Left renal cortex interstitium (tissue), 4 donors: ENCODE measurements around the gene SLC10A3. TPM values are rescaled to one million over a fixed set of nuclear protein-coding genes. Genes with fewer than 3 reads are reported as not detected.
A peak's percentile ranks its signal among the peaks of the same experiment; 100 is the strongest.

Experiments used
- DNase-seq, 4 donors: peaks; one replicate each; pipeline ENCODE4 v3.0.0-alpha.2; 2013; ENCODE audit warnings: low read depth in 4 of 4, low spot score in 2 of 4, missing footprints in 1 of 4
- polyA plus RNA-seq, 4 donors: library from polyadenylated mRNA; unstranded; fragments of 120-200 nt; gene quantifications; one replicate each; pipeline ENCODE4 v1.2.1, GENCODE V29; 2013; ENCODE audit not compliant: insufficient read length in 4 of 4

Gene SLC10A3
- polyA plus RNA-seq = 10 to 100 TPM; 18.3 to 25.0 (median 20.7) TPM

DNA sequence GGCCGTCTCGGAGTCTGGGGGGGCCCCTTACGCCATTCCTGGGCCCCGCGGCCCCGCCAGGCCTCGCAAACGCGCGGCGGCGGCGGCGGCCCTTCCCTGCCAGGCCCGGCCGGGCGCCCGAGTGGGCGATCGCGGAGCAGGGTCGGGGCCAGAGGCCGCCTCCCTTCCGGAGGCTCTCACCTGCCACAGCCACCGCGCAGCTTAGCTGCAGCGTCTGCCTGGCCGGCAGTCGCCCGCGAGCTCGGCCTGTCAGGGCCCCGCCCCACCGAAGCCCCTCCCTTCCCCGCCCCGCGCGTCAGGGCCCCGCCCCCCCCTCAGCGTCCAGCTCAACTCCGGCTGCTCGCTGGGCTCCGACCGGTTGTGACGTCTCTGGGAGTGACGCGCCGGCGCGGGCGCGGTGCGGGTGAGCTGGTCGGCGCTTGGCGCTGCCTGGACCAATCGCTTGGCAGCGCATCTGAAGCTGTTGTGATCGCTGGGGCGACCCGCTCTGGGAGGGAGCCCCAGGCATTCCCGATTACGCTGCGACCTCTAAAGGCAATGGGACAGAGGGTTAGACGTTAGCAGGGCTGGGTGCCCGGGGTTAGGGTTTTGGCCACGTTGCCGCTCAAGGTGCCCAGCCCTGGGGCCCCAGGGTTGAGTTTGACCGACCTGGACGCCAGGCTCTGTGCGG, at the start of gene SLC10A3:
Gene SLC10A3 (minus strand): TSS at position 216 of the 670 bp plus-strand sequence. CDS start 1,689 bp downstream, outside the sequence.
- DNase-seq = peak; percentile 48 to 77 (median 71)

- no peak for DNase-seq
These were observed 48.6 kb upstream of the SLC10A3 start for GRCh38 chrX:154539077-154539476.

DNA sequence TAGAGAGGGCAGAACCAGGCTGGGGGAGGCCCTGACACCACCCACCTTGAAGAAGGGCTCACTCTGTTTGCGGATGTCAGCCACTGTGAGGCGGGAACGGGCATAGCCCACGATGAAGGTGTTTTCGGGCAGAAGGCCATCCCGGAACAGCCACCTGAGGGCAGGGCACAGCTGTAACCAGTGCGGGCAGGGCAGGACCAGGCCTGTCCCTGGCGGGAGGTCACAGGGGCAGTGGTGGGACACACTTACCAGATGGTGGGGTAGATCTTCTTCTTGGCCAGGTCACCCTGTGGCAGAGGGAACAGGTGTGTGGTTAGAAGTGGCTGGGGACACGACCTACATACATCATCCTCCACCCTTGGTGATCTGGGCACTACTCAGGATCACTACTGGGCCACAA, 45.5 kb upstream of the SLC10A3 start:
- no peak for DNase-seq

GRCh38 chrX:154534526-154535322, 44.3 kb upstream of the SLC10A3 start:
- DNase-seq = no peak

- no peak for DNase-seq
These were observed 42.3 kb upstream of the SLC10A3 start for GRCh38 chrX:154532690-154533089.

GRCh38 chrX:154531626-154532025, 41.2 kb upstream of the SLC10A3 start:
- DNase-seq = no peak

DNA sequence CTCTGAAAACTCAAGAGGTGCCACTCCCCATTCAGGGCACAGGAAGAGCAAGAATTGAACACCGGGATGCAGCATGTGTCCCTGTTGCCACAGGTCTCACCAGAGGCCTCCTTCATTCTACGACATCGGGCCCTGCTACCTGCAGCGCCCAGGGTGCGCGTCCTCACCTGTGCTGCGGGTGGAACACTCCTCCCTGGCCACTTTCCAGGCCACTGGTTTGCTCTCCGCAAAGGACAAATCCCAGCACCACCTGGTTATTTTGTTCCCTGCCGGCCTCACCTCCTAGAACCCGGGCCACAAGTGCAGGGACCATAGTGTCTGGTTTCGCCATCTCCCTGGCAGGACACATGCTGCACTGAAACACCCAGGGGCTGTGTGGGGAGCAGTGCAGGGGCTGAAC, 39.9 kb upstream of the SLC10A3 start:
- DNase-seq = no peak

GRCh38 chrX:154529206-154529612, 38.8 kb upstream of the SLC10A3 start:
- no peak for DNase-seq

GRCh38 chrX:154526901-154527675, 36.7 kb upstream of the SLC10A3 start:
- peak in 2 of 4 donors; percentile 63 to 70 for DNase-seq

GRCh38 chrX:154525606-154526490, 35.4 kb upstream of the SLC10A3 start:
- no peak for DNase-seq

DNA sequence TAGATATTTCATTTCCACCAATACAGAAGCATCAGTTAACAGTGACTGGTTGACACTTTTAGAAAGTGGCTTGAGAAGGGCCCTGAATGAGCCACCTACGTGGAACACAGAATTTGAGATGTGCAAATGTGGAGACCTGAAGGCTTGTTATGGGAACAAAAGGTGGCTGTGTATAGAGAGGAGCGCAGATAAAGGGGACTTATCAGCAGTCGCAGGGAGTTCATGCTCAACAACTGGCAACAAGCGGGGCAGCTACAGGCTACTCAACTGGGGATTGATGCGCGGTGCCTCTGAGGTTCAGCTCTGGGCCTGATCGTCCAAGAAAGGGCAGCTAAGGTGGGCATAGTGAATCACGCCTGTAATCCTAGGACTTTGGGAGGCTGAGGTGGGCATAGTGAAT, 29.0 kb upstream of the SLC10A3 start:
- DNase-seq = no peak

DNA sequence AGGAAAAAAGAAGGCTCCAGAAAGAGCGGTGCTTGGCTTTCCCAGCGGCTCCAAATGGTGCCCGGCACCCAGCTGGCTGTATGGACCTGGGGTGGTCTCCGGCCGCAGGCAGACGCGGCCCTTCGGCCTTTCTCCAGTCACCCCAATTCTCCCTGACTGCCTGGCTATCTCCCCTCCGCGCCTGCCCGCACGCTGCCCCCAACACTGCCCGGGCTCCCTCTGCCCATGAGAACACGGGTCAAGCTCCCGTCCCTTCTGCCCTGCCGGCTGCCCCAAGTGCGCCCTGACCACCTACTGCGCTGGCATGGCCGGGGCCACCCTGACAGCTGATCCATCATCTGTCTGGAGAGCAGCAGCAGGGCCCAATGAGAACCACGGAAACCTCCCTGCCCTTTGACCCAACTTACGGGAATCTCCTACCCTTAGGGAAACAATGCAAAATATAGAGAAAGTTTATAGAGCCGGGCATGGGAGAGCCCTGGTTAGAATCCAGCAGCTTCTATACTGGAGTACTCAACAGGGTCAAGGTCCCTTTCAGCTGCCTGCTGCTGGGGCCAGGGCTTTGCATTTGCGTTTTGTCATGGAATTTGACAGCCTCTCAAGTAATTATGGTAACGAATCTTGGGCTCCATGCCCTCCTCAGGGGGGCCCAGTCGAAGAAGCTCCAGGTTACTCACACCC, 26.8 kb upstream of the SLC10A3 start:
- no peak for DNase-seq

GRCh38 chrX:154516656-154517100, 26.2 kb upstream of the SLC10A3 start:
- peak in 1 of 4 donors; percentile 49 for DNase-seq

- DNase-seq = peak; percentile 60 to 75 (median 73)
These were observed 25.7 kb upstream of the SLC10A3 start, which contains the start of gene FAM3A for GRCh38 chrX:154515966-154516655. FAM3A (minus strand) TSS chrX:154516232; CDS start chrX:154515772, 460 bp downstream.

GRCh38 chrX:154515090-154515965, 24.9 kb upstream of the SLC10A3 start:
- DNase-seq = no peak

GRCh38 chrX:154513716-154514115, 23.3 kb upstream of the SLC10A3 start:
- no peak for DNase-seq

DNA sequence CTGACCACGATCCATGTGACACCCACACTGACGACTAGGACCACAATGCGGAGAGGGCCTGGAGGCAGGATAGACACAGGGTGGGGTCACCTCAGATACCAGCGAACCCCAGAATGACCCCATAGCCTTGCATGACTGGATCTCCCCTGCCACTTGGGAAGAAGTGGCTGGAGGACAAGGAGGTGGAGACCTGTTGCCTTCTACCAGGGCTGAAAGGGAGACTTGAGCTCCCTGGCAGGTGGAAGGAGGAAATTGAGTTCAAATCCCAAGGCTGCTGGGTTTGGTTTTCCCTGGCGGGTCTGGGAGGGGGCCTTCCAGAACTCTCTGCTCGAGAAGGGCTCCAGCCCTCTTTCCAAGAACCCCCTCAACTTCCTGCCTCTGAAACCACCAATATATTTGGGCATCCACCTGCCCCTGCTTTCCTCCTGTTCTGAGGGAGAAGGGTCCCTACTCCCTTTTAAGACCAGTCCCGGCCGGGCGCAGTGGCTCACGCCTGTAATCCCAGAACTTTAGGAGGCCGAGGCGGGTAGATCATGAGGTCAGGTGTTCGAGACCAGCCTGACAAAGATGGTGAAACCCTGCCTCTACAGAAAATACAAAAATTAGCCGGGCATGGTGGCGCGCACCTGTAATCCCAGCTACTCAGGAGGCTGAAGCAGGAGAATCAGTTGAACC, 22.6 kb upstream of the SLC10A3 start:
- no peak for DNase-seq
